GM19467 (cell line): ENCODE results near the gene TTLL8.
"Not testable (repeated sequence)": the region's sequence is repeated elsewhere in the genome, so short reads cannot be mapped to it uniquely, and the experiment has no call there.

Source experiments
- ATAC-seq: cut with Tn5 transposase; IDR thresholded peaks from one replicate; pipeline ENCODE4 v1.9.1; 2021; ENCODE audit warnings: mild to moderate bottlenecking, moderate library complexity; ENCODE audit not compliant: unreplicated experiment

The TTLL8 gene

DNA sequence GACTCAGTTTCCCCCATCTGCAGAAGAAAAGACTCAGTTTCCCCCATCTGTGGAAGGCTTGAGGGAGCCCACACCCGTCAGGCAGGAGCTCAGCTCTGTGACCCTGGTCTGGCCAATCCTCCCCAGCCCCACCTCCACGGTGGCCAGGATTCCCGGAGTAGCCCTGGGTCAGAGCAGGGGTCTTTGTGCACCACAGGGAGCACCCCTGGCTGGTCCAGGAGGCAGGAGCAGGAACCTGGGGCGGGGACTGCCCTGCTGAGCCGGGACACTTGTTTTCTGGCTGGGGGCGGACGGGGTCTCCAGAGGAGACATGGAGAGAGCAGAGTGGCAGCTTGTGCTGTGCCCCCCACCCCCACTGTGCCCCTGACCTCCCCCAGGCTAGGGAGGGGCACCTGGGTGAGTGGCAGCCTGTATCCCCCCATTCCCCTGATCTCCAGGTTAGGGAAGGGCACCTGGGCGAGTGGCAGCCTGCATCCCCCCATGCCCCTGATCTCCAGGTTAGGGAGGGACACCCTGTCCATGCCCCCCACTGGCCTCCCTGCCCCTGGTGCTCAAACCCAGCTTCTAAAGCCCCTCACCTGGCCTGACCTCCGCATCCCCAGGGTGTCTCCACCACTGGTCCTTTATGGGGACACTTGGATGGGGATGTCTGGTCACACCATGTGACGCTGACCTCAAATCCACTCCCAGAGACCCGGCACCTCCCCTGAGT is 64.3 kb downstream of the TTLL8 start:
- ATAC-seq = no peak

DNA sequence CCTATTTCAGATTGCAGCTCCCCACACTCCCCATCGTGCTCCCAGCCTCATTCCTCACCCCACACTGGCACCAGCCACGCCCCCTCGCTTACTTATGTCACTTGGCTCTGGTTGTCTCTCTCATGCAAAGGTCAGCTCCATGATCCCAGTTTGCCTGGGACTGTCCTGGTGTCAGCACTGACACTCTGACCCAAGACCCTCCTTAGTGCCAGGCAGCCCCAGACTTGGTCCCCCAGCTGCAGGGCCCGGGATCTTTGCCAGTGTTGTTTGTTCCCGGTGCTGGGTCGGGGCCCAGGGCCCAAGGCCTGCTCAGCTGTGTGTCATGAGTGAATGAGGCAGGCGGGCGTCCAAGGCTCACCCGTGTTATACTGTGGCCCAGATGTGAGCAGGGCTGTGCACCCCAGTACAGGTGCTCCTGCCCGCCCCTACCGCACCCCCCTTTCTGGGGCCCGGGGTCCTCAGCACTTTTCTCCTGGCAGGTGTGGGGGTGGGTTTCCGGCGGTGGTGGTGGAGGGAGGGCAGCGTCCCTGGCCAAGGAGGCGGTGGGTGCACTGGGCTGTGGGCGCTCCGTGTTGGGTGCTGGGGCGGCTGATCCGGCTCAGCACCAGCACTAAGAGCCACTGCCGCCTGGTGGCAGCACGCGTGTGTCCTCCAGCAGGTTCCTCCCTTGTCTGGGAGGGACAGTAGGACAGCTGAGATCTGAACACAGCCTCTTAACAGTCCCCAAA is 65.0 kb downstream of the TTLL8 start:
- ATAC-seq = no peak

GRCh38 chr22:49991907-49992533 is 66.1 kb downstream of the TTLL8 start:
- ATAC-seq = no peak

GRCh38 chr22:49991167-49991566 is 66.9 kb downstream of the TTLL8 start:
- ATAC-seq = no peak

DNA sequence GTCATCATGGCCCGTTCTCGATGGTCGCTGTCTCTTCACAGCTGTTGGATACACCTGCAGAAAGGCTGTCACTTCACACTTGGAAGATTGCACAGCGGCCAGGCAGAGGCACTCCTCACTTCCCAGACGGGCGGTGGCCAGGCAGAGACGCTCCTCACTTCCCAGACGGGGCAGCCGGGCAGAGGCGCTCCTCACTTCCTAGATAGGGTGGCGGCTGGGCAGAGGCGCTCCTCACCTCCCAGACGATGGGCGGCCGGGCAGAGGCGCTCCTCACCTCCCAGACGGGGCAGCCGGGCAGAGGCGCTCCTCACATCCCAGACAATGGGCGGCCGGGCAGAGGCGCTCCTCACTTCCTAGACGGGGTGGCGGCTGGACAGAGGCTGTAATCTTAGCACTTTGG is 68.3 kb downstream of the TTLL8 start:
- not testable (repeated sequence) for ATAC-seq

DNA sequence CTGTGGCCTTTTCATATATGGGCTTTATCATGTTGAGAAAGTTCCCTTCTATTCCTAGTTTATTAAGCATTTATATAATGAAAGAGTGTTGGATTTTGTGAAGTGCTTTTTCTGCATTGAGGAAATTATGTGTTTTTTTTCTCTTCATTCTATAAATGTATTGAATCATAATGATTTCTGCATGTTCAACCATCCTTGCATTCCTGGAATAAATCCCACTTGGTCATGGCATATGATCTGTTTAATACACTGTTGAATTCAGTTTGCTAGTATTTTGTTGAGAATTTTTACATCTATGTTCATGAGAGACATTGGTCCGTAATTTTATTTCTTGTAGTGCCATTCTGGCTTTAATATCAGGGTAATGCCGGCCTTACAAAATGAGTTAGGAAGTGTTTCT is 71.8 kb downstream of the TTLL8 start:
- no peak for ATAC-seq

GRCh38 chr22:49983148-49984042 is 74.7 kb downstream of the TTLL8 start:
- no peak for ATAC-seq

DNA sequence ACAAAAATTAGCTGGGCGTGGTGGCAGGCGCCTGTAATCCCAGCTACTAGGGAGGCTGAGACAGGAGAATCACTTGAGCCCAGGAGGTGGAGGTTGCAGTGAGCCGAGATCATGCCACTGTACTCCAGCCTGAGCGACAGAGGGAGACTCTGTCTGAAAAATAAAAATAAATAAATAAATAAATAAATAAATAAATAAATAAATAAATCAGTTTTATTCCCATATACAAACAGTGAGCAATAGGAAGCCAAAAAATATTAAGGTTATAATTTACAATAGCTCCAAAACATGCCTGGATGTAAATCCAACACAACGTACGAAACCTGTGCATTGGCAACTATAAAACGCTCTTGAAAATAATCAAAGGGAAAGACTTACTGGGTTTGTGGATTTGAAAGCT is 76.3 kb downstream of the TTLL8 start:
- not testable (repeated sequence) for ATAC-seq

- no peak for ATAC-seq
Measured at GRCh38 chr22:49979587-49980264, 78.4 kb downstream of the TTLL8 start.

DNA sequence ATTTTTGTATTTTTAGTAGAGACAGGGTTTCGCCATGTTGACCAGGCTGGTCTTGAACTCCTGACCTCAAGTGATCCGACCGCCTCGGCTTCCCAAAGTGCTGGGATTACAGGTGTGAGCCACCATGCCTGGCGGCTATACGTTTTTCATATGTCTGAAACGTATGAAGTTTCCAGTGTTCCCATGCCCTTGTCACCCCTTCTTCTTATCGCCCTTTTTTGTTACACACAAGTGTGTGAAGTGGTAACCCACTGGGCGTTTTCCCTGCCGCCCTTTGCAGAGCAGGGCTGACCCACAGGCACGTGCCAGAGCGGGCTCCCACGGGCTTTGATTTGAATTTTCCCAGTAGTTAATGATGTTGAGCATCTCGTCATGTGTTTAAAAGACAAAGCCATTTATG is 80.5 kb downstream of the TTLL8 start:
- no peak for ATAC-seq

DNA sequence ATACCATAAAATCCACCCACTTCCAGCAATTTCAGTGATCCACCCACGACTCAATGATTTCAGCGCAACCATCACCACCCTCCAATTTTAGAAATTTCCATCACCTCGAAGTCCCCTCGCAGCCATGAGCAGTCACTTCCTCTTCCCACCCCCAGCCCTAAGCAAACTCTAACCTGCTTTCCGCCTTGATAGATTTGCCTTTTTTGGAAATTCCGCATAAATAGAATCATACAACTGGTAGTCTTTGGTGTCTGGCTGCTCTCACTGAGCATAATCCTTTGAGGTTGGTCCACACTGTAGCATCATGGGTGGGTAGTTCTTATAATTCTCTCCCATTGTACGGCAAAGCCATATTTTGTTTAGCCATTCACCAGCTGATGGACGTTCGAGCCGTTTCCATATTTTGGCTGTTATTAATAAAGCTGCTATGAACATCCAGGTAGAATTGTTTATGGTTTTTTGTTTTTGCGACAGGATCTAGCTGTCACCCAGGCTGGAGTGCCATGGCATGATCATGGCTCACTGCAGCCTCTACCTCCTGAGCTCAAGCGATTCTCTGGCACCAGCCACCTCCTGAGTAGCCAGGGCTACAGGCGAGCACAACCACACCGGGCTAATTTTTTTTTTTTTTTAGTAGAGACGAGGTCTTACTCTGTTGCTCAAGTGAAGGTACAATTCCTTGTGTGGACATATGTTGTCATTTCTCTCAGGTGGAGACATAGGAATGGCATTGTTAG is 81.5 kb downstream of the TTLL8 start:
- no peak for ATAC-seq

DNA sequence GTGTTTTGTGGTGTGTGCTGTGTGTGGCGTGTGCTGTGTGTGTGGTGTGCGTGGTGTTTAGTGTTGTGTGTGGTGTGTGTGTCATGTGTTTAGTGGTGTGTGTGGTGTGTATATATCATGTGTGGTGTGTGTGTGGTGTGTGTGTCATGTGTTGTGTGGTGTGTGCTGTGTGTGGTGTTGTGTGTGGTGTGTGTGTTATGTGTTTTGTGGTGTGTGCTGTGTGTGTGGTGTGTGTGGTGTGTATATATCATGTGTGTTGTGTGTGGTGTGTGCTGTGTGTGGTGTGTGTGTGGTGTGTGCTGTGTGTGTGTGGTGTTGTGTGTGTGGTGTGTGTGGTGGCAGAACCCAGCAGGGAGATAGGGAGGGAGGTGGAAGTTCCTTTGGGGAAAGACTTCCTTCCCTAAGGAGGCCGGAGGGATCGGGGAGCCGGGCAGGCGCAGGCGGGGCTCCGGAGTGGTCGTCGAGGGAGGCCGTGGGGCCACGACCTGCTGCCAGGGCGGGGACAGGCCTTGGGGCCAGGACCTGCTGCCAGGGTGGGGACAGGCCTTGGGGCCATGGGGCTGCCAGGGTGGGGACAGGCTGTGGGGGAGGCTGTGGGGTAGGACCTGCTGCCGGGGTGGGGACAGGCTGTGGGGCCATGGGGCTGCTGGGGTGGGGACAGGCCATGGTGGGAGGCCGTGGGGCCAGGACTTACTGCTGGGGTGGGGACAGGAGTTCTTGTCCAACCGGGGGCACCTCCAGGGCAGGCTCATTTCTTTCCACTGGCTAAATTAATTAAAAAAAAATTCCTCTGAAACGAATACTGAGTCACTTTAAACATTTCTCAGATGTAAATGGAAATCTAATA is 82.3 kb downstream of the TTLL8 start:
- no peak for ATAC-seq

DNA sequence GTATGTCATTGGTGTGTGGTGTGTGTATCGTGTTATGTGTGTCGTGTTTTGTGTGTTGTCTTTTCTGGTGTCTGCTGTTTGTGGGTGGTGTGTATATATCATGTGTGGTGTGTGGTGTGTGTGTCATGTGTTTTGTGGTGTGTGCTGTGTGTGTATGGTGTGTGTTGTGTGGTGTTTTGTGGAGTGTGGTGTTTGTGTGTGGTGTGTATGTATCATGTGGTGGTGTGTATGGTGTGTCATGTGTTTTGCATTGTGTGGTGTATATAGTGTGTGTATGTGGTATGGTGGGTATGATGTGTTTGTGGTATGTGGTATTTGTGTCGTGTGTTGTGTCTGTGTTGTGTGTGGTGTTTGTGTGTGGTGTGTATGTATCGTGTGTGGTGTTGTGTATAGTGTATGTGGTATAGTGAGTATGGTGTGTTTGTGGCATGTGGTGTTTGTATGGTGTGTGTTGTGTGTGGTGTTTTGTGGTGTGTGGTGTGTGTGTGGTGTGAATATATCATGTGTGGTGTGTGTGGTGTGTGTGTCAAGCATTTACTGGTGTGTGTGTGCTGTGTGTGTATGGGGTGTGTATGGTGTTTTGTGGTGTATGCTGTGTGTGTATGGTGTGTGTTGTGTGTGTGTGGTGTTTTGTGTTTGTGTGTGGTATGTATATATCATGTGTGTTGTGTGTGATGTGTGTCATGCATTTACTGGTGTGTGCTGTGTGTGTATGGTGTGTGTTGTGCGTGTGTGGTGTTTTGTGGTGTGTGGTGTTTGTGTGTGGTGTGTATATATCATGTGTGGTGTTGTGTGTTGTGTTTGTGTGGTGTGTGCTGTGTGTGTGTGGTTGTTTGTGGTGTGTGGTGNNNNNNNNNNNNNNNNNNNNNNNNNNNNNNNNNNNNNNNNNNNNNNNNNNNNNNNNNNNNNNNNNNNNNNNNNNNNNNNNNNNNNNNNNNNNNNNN is 84.8 kb downstream of the TTLL8 start:
- ATAC-seq = no peak

GRCh38 chr22:49972163-49973017 is 85.7 kb downstream of the TTLL8 start:
- ATAC-seq = no peak

GRCh38 chr22:49971232-49972162 is 86.6 kb downstream of the TTLL8 start:
- peak; percentile 14 for ATAC-seq
